ENCODE results near the gene GPR171. TPM values are rescaled to one million over a fixed set of nuclear protein-coding genes. Genes with fewer than 3 reads are reported as not detected.
A peak's percentile ranks its signal among the peaks of the same experiment; 100 is the strongest.

The GPR171 gene
- total RNA-seq, 1 donor from 2014 or later, result not detected

- H3K27ac ChIP-seq, result no peak overlapping the region
- no peaks in the 10 kb centered on the region for H3K79me2 ChIP-seq (ENCODE audit: low read depth)
- no peak overlapping the region for H2AFZ ChIP-seq (replicated peaks)
- no peaks in the 10 kb centered on the region for H3K36me3 ChIP-seq
- no peak for TF ChIP-seq CTCF (IDR thresholded peaks at IDR 0.05)
- no peak for TF ChIP-seq EZH2phosphoT487 (IDR thresholded peaks at IDR 0.05)
- no peak for TF ChIP-seq EZH2 (IDR thresholded peaks at IDR 0.05)
- H4K20me1 ChIP-seq (ENCODE audit: low read depth), result no peaks in the 10 kb centered on the region
- no peaks in the 10 kb centered on the region for H3K27me3 ChIP-seq
- Mint-ChIP-seq H3K27ac (peak overlapping the region; percentile 36), H3K27me3 (ENCODE audit: insufficient read depth, low read depth) (no peaks in the 10 kb centered on the region), H3K4me3 (no peak overlapping the region), H3K4me1 (peaks cover 5% of the 10 kb centered on the region), H3K36me3 (peaks cover 18% of the 10 kb centered on the region), H3K9me3 (peaks cover 9% of the 10 kb centered on the region)
- no peaks in the 10 kb centered on the region for H3K9me3 ChIP-seq (ENCODE audit: low read depth)
- no peaks in the 10 kb centered on the region for H3F3A ChIP-seq (ENCODE audit: low read depth)
- no peak overlapping the region for H3K4me2 ChIP-seq
- H3K4me3 ChIP-seq, result no peak overlapping the region
- no peak for DNase-seq (ENCODE audit: low spot score)
- H3K9ac ChIP-seq, result no peak overlapping the region
- no peaks in the 10 kb centered on the region for H3K4me1 ChIP-seq
Measured at GRCh38 chr3:151225040-151225975, 22.3 kb upstream of the GPR171 start.

- no peak overlapping the region for H3K27ac Mint-ChIP-seq
- DNase-seq (ENCODE audit: low spot score), result no peak
- H3K9me3 ChIP-seq (ENCODE audit: low read depth), result no peaks in the 10 kb centered on the region
- H2AFZ ChIP-seq (replicated peaks), result no peak overlapping the region
- peaks cover 22% of the 10 kb centered on the region for H3K36me3 Mint-ChIP-seq
- H3K79me2 ChIP-seq (ENCODE audit: low read depth), result no peaks in the 10 kb centered on the region
- no peak overlapping the region for H3K4me3 Mint-ChIP-seq
- H3K4me1 ChIP-seq, result no peaks in the 10 kb centered on the region
- peaks cover 5% of the 10 kb centered on the region for H3K4me1 Mint-ChIP-seq
- TF ChIP-seq EZH2 (IDR thresholded peaks at IDR 0.05) (no peak), EZH2phosphoT487 (IDR thresholded peaks at IDR 0.05) (no peak), CTCF (IDR thresholded peaks at IDR 0.05) (no peak)
- no peaks in the 10 kb centered on the region for H3K27me3 Mint-ChIP-seq (ENCODE audit: insufficient read depth, low read depth)
- H3K4me2 ChIP-seq, result no peak overlapping the region
- no peaks in the 10 kb centered on the region for H3F3A ChIP-seq (ENCODE audit: low read depth)
- no peak overlapping the region for H3K4me3 ChIP-seq
- H3K36me3 ChIP-seq, result no peaks in the 10 kb centered on the region
- no peaks in the 10 kb centered on the region for H3K27me3 ChIP-seq
- peaks cover 9% of the 10 kb centered on the region for H3K9me3 Mint-ChIP-seq
- H4K20me1 ChIP-seq (ENCODE audit: low read depth), result no peaks in the 10 kb centered on the region
- peak overlapping the region; percentile 37 for H3K27ac ChIP-seq
- no peak overlapping the region for H3K9ac ChIP-seq
Measured at GRCh38 chr3:151224268-151224866, 21.4 kb upstream of the GPR171 start.

GRCh38 chr3:151219056-151219455 lies 16.0 kb upstream of the GPR171 start:
- no peaks in the 10 kb centered on the region for H3K27me3 Mint-ChIP-seq (ENCODE audit: insufficient read depth, low read depth)
- Histone ChIP-seq H3K9me3 (ENCODE audit: low read depth) (no peaks in the 10 kb centered on the region), H3F3A (ENCODE audit: low read depth) (no peaks in the 10 kb centered on the region), H3K9ac (no peak overlapping the region), H3K36me3 (no peaks in the 10 kb centered on the region), H4K20me1 (ENCODE audit: low read depth) (no peaks in the 10 kb centered on the region), H3K27me3 (no peaks in the 10 kb centered on the region), H3K4me3 (no peak overlapping the region), H3K27ac (no peak overlapping the region), H2AFZ (replicated peaks) (no peak overlapping the region), H3K79me2 (ENCODE audit: low read depth) (no peaks in the 10 kb centered on the region), H3K4me2 (no peak overlapping the region), H3K4me1 (no peaks in the 10 kb centered on the region)
- H3K36me3 Mint-ChIP-seq, result peaks cover 22% of the 10 kb centered on the region
- TF ChIP-seq EZH2phosphoT487 (IDR thresholded peaks at IDR 0.05) (no peak), CTCF (IDR thresholded peaks at IDR 0.05) (no peak), EZH2 (IDR thresholded peaks at IDR 0.05) (no peak)
- no peak overlapping the region for H3K27ac Mint-ChIP-seq
- H3K9me3 Mint-ChIP-seq, result peaks cover 9% of the 10 kb centered on the region
- H3K4me1 Mint-ChIP-seq, result no peaks in the 10 kb centered on the region
- DNase-seq (ENCODE audit: low spot score), result no peak
- no peak overlapping the region for H3K4me3 Mint-ChIP-seq
